Measurements from ENCODE around the gene ARL16.

ARL16 gene

GRCh38 chr17:81683584-81684441, at the start of gene ARL16, which contains the start of gene HGS:
ARL16 (minus strand) TSS chr17:81683797; CDS start chr17:81683753, 44 bp downstream.
HGS (plus strand) TSS chr17:81684011; CDS start chr17:81684067, 56 bp downstream.
- DNase-seq: peak; percentile 99

GRCh38 chr17:81727324-81728031, 43.9 kb upstream of the ARL16 start:
- no peak for DNase-seq

- DNase-seq: no peak
Measured at GRCh38 chr17:81726004-81726403, 42.4 kb upstream of the ARL16 start.

- DNase-seq: no peak
Measured at GRCh38 chr17:81725439-81725838, 41.8 kb upstream of the ARL16 start.

DNA sequence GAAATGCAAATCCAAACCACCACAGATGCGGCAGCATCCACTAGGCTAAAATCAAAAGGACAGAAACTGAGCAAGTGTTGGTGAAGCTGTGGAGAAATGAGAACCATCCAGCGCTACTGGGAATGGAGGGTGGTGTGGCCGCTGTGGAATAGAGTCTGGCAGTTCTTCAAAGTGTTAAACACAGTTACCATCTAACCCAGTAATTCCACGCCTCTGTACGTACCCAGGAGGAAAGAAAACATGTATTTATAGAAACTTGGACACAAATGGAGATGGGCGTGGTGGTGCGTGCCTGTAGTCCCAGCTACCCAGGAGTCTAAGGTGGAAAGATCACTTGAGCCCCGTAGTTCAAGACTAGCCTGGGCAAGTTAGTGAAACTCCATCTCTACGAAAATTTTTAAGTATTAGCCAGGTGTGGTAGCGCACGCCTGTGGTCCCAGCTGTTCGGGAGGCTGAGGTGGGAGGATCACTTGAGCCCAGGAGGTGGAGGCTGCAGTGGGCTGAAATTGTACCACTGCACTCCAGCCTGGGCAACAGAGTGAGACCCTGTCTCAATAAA, 40.1 kb upstream of the ARL16 start:
- DNase-seq: no peak

DNA sequence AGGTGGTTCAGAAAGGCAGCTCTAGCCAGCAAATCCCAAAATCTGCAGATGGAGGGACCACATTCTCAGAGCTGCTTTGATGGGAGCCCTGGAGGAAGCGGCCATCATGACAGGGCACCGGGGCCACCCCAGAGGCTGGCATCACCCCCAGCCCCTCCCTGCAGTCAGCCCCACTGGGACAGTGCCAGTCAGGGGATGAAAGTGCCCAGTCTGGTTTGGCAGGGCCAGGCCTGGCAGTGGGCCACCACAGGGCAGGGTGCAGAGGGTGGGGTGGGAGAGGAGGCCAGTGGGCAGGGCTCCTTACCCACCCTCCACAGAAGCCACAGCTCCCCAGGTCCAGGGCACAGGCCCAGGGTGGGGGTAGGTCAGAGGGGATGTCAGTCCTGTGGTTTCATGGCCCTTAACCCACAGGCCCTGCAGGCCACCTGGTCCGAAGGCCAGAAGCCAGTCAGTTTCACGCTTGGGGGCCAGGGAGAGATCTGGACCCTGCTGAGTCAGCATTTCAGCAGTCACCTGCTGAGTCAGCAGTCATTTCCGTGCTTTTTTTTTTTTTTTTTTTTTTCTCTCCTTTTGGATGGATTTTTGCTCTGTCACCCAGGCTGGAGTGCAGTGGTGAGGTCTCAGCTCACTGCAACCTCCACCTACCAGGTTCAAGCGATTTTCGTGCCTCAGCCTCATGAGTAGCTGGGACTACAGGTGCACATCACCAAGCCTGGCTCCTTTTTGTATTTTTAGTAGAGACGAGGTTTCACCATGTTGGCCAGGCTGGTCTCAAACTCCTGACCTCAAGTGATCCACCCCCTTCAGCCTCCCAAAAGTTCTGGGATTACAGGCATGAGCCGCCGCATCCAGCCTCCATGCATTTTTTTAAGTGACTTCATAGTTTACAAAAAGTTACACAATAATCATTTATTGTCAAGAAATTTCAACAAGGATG, 38.9 kb upstream of the ARL16 start:
- no peak for DNase-seq

DNA sequence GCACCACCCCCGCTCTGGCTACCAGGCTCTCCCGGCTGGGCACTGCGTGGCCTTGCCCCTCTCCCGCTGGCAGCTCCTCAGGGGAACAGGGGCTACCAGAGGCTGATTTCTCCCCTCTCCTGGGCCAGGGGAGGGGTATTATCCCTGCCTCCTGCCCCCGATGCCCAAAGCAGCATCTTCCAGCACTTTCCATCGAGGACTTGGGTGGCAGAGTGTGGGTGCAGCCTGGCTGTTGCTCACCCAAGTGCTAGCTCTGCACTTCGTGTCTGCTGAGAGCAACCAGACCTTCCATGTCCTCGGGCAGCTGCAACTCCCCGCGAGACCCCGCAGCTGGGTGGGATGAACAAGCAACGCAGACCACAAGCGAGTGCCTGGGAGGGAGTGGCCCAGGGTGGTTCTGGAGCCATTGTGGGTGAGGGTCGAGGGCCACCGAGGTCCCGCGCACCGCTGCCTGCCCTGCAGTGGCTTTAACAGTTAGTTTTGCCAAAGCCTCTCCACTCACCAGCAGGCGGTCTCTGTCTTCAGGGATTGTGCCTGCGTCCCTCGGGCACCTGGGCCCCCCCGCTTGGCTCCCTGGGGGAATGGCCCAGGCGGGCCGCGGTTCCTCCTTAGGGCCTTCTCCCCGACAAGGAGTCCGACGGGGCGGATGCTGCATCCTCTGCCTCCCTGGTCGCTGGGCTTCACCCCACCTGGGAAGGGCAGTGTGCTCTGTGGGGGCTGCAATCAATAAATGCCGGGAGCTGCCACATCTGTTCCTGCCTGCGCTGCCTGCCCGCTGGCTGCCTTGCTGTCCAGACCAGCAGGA, 36.9 kb upstream of the ARL16 start:
- no peak for DNase-seq

- no peak for DNase-seq
Measured at GRCh38 chr17:81719410-81720266, 36.0 kb upstream of the ARL16 start.

DNA sequence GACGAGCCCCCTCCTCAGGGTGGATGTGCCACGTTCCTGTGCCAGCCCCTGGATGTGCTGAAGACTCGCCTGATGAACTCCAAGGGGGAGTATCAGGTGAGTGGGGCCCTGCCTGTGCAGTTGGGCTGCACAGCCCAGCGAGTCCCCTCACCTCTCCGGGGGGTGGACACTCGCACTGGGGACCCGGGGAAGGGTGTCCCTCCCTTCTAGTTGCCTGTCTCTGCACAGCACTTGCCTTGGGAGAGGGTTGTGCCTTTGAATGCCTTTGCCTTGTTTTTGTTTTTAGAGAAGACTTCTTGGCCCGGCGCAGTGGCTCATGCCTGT, 34.1 kb upstream of the ARL16 start:
- no peak for DNase-seq

- no peak for DNase-seq
Measured at GRCh38 chr17:81717049-81717765, 33.6 kb upstream of the ARL16 start.

DNA sequence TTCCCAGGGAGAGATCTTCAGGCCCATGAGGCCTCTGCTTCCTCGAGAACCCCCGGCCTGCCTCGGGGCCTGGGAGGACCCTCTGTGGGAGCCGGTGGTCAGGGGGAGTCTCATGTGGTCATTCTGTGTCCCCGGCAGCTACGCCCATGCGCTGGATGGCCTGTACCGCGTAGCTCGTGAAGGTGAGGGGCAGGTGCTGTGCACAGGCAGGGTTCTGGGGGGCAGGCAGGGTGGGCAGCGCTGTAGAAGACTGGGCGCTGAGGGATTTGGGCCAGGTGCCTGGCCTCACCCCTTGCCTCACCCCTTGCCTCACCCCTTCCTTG, 33.0 kb upstream of the ARL16 start:
- DNase-seq: no peak

- DNase-seq: no peak
Measured at GRCh38 chr17:81715872-81716673, 32.5 kb upstream of the ARL16 start.

DNA sequence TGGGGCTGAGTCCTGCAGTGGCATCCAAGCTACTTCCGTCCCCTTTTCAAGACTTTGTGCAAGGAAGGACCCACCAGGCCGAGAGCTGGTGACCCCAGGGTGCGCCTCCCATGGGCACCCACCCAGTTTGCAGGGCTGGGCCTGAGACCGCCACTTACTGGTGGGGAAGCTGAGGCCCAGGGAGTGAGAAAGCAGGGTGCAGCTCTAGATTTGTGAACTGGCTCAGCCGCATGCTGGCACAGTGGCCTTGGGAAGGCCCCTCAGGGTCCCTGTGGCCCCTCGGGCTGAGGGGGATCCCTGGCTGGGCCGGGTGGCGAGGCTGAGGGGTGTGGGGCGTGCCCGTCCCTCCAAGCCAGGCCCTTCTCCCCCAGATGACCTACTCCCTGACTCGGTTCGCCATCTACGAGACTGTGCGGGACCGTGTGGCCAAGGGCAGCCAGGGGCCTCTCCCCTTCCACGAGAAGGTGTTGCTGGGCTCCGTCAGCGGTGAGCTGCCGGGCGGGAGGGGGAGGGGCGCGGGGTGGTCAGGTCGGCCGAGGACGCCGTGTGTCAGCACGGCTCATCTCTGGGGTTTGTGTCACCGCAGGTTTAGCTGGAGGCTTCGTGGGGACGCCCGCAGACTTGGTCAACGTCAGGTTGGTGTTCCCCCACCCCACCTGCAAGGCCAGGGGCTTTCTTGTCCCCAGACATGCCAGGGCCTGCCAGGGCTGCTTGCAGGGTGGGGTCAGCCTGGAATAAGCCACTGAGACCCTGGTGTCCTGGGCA, 31.7 kb upstream of the ARL16 start:
- DNase-seq: no peak

DNA sequence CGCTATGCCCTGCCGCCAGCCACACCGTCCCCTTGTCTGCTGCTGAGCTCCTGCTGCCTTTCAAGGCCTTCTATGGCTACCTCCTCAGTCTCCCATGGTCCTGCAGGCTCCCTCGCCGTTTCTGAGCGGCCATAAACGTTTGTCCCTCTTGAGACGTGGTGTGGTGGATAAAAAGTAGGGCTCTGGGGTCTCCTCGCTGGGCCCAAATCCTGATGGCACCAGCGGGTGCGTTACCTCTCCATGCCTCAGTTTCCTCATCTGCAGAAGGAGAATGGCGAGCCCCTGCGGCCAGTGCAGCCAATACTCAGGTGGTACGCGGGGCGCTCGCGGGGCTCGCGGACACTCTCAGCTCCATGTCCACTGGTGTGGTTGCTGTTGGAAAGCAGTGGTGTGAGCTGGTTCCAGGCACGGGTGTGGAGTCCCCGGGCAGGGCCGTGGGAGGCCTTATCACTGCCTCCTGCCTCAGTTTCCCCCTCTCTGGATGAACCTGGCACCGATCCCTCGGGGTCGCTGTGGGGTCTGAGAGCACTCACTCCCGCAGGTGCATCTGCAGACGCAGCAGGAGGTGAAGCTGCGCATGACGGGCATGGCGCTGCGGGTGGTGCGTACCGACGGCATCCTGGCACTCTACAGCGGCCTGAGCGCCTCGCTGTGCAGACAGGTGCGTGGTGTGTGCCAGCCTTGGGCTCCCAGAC, 31.0 kb upstream of the ARL16 start:
- no peak for DNase-seq

DNA sequence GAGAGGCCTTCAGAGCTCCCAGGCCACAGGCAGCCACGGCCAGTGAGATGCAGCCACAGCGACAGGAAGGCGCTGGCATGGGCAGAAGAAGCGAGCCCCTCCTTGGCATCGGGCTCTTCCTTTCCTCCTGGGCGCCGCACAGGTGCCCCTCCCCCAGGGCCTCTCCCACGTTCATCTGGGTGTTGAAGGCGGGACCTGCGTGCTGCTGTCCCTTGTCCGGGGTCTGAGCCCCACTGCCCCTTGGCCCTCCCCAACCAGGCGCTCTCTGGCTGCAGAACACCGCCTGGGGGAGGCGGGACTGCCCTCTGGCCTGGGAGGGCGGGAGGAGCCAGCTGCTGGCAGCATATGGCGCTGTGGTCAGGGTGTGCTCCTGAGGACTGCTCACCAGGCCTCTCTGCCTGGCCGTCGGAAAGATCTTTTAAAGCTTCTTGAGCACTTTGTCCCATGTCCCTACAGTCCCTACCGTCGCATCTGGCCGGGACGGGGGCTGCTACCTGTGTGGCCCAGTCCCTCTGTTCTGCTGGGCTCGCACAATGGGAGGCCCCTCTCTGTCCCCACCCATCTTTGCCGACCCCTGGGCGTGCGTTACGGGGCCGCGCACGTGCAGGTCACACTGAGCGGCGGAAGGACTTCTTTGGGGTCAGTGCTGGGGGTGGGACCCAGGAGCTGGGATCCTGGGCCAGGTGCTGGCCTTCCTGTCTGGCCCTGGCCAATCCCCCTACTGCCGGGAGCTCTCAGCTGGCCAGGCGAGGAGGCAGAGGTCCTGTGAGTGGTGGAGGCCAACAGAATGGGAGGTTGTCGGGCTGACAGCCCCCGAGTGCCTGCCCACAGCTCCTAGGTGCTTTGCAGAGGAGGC, 30.2 kb upstream of the ARL16 start:
- no peak for DNase-seq

- no peak for DNase-seq
Measured at GRCh38 chr17:81713004-81713555, 29.5 kb upstream of the ARL16 start.
